Inferior parietal cortex (tissue), 1 donor: ENCODE data around the gene OXT.

Experiments used
- DNase-seq: peaks from one replicate; pipeline ENCODE4 v3.0.0-alpha.2; 2016; ENCODE audit errors: extremely low spot score

OXT gene

GRCh38 chr20:3084283-3084985 is 13.0 kb downstream of the OXT start, which contains the start of gene AVP:
AVP (minus strand) TSS chr20:3084724; CDS start chr20:3084674, 50 bp downstream.
- DNase-seq, result no peak

DNA sequence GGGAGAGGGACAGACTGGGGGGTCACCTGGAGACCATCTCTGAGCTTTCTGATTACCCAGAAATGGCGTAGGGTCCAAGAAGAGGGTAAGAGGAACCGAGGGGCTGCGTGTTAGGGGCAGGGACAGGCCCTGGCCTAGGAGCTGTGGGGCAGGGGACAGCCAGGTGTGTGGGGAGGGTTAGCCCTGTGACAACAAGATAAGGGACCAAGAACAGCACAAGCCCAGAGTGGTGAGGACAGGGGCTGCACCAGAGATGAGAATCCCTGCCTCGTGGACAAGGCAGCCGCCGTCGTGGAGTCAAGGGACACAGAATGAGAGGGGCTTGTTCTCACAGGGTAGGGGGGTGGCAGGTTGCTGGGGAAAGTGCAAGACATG is 13.6 kb downstream of the OXT start:
- DNase-seq, result no peak

- DNase-seq, result no peak
Observed at GRCh38 chr20:3085571-3086072, 14.2 kb downstream of the OXT start.

DNA sequence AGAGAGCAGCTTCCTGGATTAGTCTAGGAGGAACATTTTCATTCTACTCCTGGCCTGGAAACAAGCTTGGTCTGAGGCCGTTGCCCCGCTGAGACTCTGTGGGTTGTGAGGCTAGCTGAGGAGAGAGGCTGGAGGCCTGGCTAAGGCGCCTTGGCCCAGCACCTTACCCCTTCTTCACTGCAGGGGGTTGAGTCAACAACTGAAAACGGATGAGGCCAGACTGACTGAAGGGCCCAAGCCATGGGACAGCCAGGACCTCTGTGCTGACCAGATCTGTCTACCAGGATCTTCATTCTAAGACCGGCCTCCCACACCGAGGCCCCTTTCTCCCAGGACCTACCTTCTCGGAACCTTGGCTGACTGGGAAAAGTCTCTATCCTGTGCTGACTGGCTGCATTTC is 16.6 kb downstream of the OXT start:
- DNase-seq, result no peak

DNA sequence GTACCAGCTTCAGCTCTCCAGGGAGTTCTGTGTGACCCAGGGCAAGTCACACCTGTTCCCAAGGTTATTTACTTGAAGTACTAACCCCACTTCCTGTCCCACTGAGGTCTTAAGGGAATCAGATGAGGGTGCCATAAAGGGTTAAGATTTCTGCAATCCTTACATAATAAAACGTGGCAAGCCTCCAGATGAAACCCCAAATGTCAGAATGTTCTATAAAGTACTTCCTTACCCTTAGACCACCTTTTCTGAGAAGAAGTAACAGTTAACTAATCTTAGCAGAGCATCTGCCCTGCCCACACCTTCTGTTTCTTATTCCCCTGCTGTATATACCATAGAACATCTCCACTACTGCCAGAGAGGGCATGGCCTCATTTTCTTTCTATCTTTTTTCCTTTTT is 19.1 kb downstream of the OXT start:
- no peak for DNase-seq

GRCh38 chr20:3092611-3093379 is 21.4 kb downstream of the OXT start:
- DNase-seq, result no peak

DNA sequence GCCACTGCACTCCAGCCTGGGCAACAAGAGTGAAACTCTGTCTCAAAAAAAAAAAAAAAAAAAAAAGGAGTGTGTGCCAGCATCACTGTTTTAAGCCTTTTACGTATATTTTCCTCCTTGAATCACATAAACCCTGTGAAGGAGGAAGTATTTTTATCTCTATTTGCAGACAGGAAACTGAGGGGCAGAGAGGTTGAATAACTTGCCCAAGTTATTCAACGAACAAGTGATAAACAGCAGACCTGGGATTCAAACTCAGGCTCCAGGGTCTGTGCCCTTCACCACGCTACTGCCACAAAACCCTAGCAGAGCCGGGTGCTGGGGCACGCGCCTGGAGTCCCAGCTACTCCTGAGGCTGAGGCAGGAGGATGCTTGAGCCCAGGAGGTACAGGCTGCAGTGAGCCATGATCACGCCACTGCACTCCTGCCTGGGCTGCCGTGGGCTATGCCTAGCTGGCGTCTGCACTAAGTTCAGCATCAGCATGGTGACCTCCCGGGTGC is 22.5 kb downstream of the OXT start:
- DNase-seq, result no peak

DNA sequence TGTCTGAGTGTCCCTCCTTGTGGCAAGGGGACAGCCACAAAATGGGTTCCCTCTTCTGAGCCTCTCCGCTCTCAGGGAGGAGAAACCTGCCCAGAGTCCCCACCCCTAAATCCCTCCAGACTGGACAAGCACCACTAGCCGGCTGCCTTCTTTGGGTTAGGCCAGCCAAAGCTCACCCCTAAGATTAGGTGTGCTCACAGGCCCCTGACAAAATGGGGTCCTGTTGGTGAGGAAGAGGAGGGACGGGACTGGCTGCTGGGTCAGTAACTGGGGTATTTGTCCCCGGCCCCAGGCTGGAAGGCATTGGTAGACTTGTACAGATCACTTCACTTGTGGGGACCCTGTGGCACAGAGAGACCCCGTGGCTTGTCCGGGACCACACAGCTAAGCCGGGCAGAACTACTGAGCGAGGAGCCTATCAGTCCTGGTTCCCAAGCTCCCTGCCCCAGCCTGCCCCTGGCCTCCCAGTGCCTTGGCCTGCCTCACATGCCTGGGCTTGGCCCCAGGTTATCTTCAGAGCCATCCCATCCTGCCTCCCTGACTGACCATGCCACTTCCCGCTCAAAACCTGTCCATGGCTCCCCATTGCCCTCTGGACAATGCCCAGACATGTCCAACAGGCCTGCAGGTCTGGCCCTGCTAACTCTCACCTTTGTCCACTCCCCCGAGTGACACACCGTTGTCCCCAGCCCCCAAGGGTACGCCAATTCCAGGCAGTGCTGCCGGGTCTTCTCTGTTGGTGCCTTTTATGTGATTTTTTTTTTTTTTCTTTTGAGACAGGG is 23.6 kb downstream of the OXT start:
- no peak for DNase-seq

GRCh38 chr20:3100480-3100879 is 29.1 kb downstream of the OXT start:
- DNase-seq, result no peak

GRCh38 chr20:3101251-3101650 is 29.8 kb downstream of the OXT start:
- no peak for DNase-seq

- DNase-seq, result no peak
Observed at GRCh38 chr20:3101737-3102574, 30.5 kb downstream of the OXT start.

DNA sequence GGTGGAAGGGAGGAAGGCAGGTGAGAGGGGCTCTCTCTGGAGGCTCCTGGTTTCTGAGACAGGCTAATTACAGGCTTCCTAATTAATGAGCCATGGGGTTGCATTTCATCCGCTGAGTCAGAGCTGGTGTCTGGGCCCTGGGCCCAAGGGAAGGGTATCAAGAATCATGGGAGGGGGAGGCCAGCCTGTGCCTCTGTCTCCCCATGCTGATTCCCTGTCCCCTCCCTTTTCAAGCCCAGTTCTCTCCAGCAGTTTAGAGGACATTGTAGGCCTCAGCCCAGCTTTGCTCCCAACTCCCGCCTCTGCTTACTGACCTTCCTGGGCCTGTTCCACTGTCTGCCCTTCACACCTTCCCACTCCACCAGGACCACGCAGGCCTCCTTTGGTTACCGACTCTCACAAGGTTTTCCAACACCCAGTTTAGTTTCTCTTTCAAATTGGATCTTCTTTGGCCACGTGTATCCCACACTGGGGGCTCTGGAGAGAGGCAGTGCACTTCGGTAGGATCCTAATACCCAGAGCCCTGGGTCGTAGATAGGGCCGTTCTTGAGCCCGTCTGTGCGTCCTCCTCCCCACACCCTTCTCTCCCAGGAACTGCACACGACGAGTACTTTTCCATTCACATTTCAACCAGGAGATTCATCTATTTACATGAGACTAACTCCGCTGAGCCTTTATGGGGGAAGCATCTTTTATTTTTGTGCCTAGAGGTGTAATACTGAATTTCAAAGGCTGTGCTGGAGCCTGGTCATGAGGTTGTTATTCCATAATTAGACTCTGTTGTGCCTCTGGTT is 31.4 kb downstream of the OXT start:
- peak; percentile 57 for DNase-seq

GRCh38 chr20:3103369-3104032 is 32.1 kb downstream of the OXT start:
- no peak for DNase-seq

GRCh38 chr20:3105256-3106137 is 34.1 kb downstream of the OXT start:
- DNase-seq, result no peak

- no peak for DNase-seq
Observed at GRCh38 chr20:3106185-3106584, 34.8 kb downstream of the OXT start.

DNA sequence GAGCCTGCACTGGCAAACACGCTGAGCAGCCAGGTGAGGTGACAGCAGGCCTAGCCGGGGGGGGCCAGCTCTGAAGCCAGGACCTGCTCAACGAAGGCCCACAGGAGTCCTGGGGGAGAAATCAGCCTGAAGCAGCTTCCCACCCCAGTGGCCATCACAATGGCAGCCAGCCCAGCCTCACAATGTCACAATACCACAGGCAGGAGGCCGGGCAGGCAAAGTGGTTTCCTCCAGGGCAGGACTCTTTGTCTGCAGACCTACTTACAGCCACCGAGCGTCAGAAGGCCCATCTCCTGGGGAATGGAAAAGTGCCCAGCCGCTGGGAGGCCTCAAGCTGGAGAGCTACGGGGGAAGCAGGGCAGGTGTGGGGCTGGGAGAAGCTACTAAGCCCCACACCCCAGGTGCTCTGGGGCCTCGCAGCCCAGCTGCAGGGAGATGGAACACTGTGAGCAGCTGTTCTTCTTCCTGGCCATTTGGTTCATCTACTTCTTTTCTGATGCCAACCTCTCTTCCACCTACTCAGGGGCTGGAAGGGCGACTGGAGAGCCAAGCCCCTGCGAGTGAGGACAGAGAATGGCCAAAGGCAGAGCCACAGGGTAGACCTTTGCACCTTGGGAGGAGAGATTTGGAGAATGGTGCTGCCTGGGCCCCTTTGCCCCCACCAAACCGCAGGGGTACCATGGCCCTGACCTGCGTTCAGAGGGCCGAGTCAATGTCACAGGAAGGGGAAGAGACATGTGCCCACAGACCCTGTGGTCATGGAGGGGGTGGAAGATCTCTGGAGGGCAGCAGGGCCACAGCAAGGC is 35.4 kb downstream of the OXT start:
- no peak for DNase-seq

GRCh38 chr20:3107464-3108025 is 36.1 kb downstream of the OXT start:
- no peak for DNase-seq
